HepG2 (cell line): Measurements from ENCODE around the gene SREBF1. TPM values are rescaled to one million over a fixed set of nuclear protein-coding genes. Genes with fewer than 3 reads are reported as not detected.
A peak's percentile ranks its signal among the peaks of the same experiment; 100 is the strongest.

Experiments
- ATAC-seq: fragments of 200-7000 bp; cut with Tn5 transposase; 3 replicates; pipeline ENCODE4 v1.9.1; 2020; ENCODE audit warnings: mild to moderate bottlenecking, moderate library complexity
- BruUV-seq: library from RNA; stranded (reverse); fragments of 400-500 nt; replicated peaks from 2 replicates; lab custom pipeline; 2021; lab: Mats Ljungman, UMichigan
- CTCF ChIA-PET: fragments of 300-600 bp; formaldehyde crosslinking; extraction: SDS; loops from one replicate; lab custom pipeline; 2021; ENCODE audit warnings: low total read pairs, inconsistent platforms, low intra/inter-chr PET ratio; lab: Yijun Ruan, JAX
- POLR2A ChIA-PET: fragments of 350-600 bp; sonication (Branson Sonifier 250); formaldehyde crosslinking; loops from one replicate; lab custom pipeline; 2020; ENCODE audit warnings: antibody characterized with exemption, inconsistent platforms; lab: Yijun Ruan, JAX
- DNase-seq: peaks from one replicate; pipeline ENCODE4 v3.0.0-alpha.2; 2015; ENCODE audit warnings: low spot score
- FAIRE-seq: peaks from 3 replicates; lab custom pipeline; 2011; peaks lifted over from hg19 to GRCh38; lab: Jason Lieb, UNC
- H2AFZ ChIP-seq: one replicate; pipeline ENCODE4 v1.6.1; 2011; ENCODE audit warnings: low read length, inconsistent platforms
- H3K27ac ChIP-seq: fragments of 300-600 bp; 3 replicates; pipeline ENCODE4 v1.8.0; 2011; ENCODE audit warnings: mixed run types, mild to moderate bottlenecking, mixed read lengths, low read length, inconsistent platforms; ENCODE audit not compliant: insufficient read depth; ENCODE audit errors: extremely low read length
- H3K27me3 ChIP-seq, 2 experiments: fragments of 200-600 bp in 1 of 2; 2 replicates in 1 of 2; 3 replicates in 1 of 2; pipeline versions ENCODE4 v1.6.0 to v1.8.0; 2011; ENCODE audit warnings: low read length in 2 of 2, mild to moderate bottlenecking in 2 of 2, moderate library complexity in 2 of 2, inconsistent platforms in 1 of 2; ENCODE audit not compliant: insufficient read depth in 2 of 2, control insufficient read depth in 1 of 2
- H3K36me3 ChIP-seq, 2 experiments: fragments of 200-600 bp in 1 of 2; replicated peaks in 1 of 2; 2 replicates in 1 of 2; 3 replicates in 1 of 2; pipeline versions ENCODE4 v1.5.1 to v1.8.0; 2011; ENCODE audit warnings: low read length in 2 of 2, inconsistent platforms in 1 of 2; ENCODE audit not compliant: insufficient read depth in 2 of 2, control insufficient read depth in 1 of 2
- H3K4me1 ChIP-seq: 2 replicates; pipeline ENCODE4 v1.5.1; 2012; ENCODE audit warnings: low read length, inconsistent platforms; ENCODE audit not compliant: insufficient read depth
- H3K4me2 ChIP-seq: 2 replicates; pipeline ENCODE4 v1.6.0; 2011; ENCODE audit warnings: low read depth, low read length, inconsistent platforms
- H3K4me3 ChIP-seq, 3 experiments: fragments of 200-600 bp in 1 of 3; sonication (generic), shearing (Covaris generic) in 1 of 3; replicated peaks in 1 of 3; 2 replicates each; pipeline ENCODE4 v1.5.1; 2011 to 2016; ENCODE audit warnings: low read length in 3 of 3, inconsistent platforms in 2 of 3, low read depth in 2 of 3, mild to moderate bottlenecking in 2 of 3, control low read depth in 1 of 3, mixed read lengths in 1 of 3; ENCODE audit not compliant: insufficient read depth in 1 of 3
- H3K79me2 ChIP-seq: one replicate; pipeline ENCODE4 v1.6.1; 2011; ENCODE audit warnings: low read length, inconsistent platforms; ENCODE audit not compliant: insufficient read depth
- H3K9ac ChIP-seq: 2 replicates; pipeline ENCODE4 v1.6.0; 2011; ENCODE audit warnings: mild to moderate bottlenecking, low read depth, low read length, inconsistent platforms; ENCODE audit not compliant: insufficient read depth
- H3K9me3 ChIP-seq: 2 replicates; pipeline ENCODE4 v1.5.1; 2012; ENCODE audit warnings: mild to moderate bottlenecking, low read length
- H4K20me1 ChIP-seq: 2 replicates; pipeline ENCODE4 v1.6.0; 2011; ENCODE audit warnings: inconsistent platforms, mild to moderate bottlenecking, low read length, moderate library complexity; ENCODE audit not compliant: insufficient read depth
- AKAP8 ChIP-seq: sonication (generic); formaldehyde crosslinking; IDR thresholded peaks from 2 replicates; pipeline ENCODE4 v1.5.1; 2020; ENCODE audit warnings: mild to moderate bottlenecking, missing genetic modification reagents
- FOXC1 ChIP-seq: sonication (generic); formaldehyde crosslinking; IDR thresholded peaks from 2 replicates; pipeline ENCODE4 v1.8.0; 2022; ENCODE audit warnings: mild to moderate bottlenecking, missing genetic modification reagents, borderline replicate concordance
- KLF16 ChIP-seq, 2 experiments: sonication (generic) in 1 of 2; formaldehyde crosslinking in 1 of 2; IDR thresholded peaks; 2 replicates each; pipeline versions ENCODE4 v1.6.1 to v1.8.0; 2016 to 2023; ENCODE audit warnings: missing genetic modification reagents in 2 of 2, missing compliant biosample characterization in 1 of 2
- NFIC ChIP-seq: IDR thresholded peaks from 2 replicates; pipeline ENCODE4 v1.6.1; 2012; ENCODE audit warnings: mild to moderate bottlenecking, low read length, inconsistent platforms
- PBX3 ChIP-seq: sonication (generic); formaldehyde crosslinking; IDR thresholded peaks from 2 replicates; pipeline ENCODE4 v1.8.1; 2023; ENCODE audit warnings: missing genetic modification reagents, inconsistent platforms, borderline replicate concordance
- ZKSCAN1 ChIP-seq: fragments of 150-350 bp; IDR thresholded peaks from 2 replicates; pipeline ENCODE4 v1.6.1; 2014; ENCODE audit warnings: low read length
- WGBS: methylation state at CpG from one replicate; pipeline ENCODE4 v1.1.6; 2017; ENCODE audit warnings: low lambda C conversion rate; 5-methylcytosine and 5-hydroxymethylcytosine counted together
- in situ Hi-C: cut with HindIII; loops from 2 replicates; pipeline ENCODE4 v1.10.0; 2017; ENCODE audit warnings: low pct_unique_long_range_greater_than_20kb; ENCODE audit not compliant: extremely low pct_ligation_motif_present
- intact Hi-C: fragments of 100-400 bp; cut with micrococcal nuclease; formaldehyde crosslinking; loops from one replicate; pipeline ENCODE4 v1.10.0; 2022; ENCODE audit not compliant: unreplicated experiment
- polyA plus RNA-seq, 8 experiments: library from polyadenylated mRNA; depleted of rRNA in 3 of 8; stranded (reverse) in 7 of 8; unstranded in 1 of 8; fragments of >200 nt; fragmentation: Illumina TruSeq in 4 of 8; extraction: Trizol in 4 of 8; gene quantifications; 2 replicates each; pipeline versions ENCODE4 v1.2.1 to v1.2.3, GENCODE V29; 2011 to 2016; ENCODE audit warnings: low read depth in 4 of 8, missing spikeins in 1 of 8, mixed read lengths in 1 of 8; ENCODE audit not compliant: insufficient read depth in 1 of 8
- total RNA-seq, 5 experiments: library from RNA; depleted of rRNA; stranded (reverse); fragments of >200 nt; fragmentation: Illumina TruSeq; extraction: Trizol; gene quantifications; 2 replicates each; pipeline ENCODE4 v1.2.3, GENCODE V29; 2016; ENCODE audit warnings: low read depth in 1 of 5
- TF ChIP-seq, protein P1 (sequence below): IDR thresholded peaks from 2 replicates; pipeline ENCODE4 v1.6.1; 2016

The SREBF1 gene
- total and polyA plus RNA-seq, 2 of the 13 experiments (the other 11 are each of a cell fraction or from before 2014, with no cell fraction given), result 34.3 to 38.0 TPM

DNA sequence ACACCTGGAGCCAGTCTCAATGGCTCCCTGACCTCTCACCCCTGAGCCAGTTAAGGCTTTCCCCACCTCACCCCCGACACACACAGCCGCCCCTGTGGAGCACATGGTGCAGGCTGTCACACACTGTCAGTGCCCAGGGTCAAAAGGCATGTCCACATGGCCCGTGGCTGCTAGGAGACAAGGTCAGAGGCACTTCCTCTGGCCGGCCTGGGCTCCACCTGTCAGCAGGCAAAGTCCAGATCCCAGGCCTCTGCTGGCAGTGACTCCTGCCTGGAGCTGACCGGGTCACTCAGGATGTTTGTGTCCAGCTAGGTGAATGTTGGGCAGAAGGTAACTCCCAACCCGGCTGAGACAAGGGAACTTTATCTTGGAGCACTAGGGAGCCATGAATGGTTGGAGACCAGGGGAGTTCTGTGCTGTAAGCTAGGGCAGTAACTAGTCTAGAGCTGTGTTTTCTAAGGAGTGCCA is 6.0 kb downstream of the SREBF1 start (continued):
- peak; percentile 86 for TF ChIP-seq FOXC1
- no peak for TF ChIP-seq PBX3 (CRISPR knock-in tag)

- intact Hi-C loops, result no loop called here
- peak overlapping the region; percentile 48 for H3K4me2 ChIP-seq
- TF ChIP-seq AKAP8 (CRISPR knock-in tag), result 0 out of 2 replicates have a peak, but pooled peaks have one; percentile 5
- TF ChIP-seq KLF16 (CRISPR knock-in tag; IDR thresholded peaks at IDR 0.05), result no peak
- no peak for TF ChIP-seq NFIC
- peak; percentile 72; the same call in 1 of the 2 replicates for TF ChIP-seq ZKSCAN1
- TF ChIP-seq, protein P1, sequence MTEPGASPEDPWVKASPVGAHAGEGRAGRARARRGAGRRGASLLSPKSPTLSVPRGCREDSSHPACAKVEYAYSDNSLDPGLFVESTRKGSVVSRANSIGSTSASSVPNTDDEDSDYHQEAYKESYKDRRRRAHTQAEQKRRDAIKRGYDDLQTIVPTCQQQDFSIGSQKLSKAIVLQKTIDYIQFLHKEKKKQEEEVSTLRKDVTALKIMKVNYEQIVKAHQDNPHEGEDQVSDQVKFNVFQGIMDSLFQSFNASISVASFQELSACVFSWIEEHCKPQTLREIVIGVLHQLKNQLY (CRISPR knock-in tag), result no peak
- no peak overlapping the region for H2AFZ ChIP-seq
- DNase-seq (no peak), ATAC-seq (no peak), FAIRE-seq (no peak)
- no peaks in the 10 kb centered on the region for H3K9me3 ChIP-seq
- peak overlapping the region; percentile 75 for H3K27ac ChIP-seq
- H3K79me2 ChIP-seq, result peaks cover 90% of the 10 kb centered on the region
- peaks cover 96% of the 10 kb centered on the region for H3K4me1 ChIP-seq
- 58% methylated on average over 2 of the region's 2 CpGs for WGBS
- peak overlapping the region in 1 of 3 experiments; percentile 21; a peak in 1 of 6 replicates for H3K4me3 ChIP-seq
- in situ Hi-C loops, result no loop called here
- peaks cover 12 to 44% of the 10 kb centered on the region in 2 experiments for H3K36me3 ChIP-seq
- BruUV-seq, result no TSS peak
- peaks cover 61% of the 10 kb centered on the region; the same call in 1 of the 2 replicates for H4K20me1 ChIP-seq
- H3K9ac ChIP-seq, result no peak overlapping the region; the same call in 1 of the 2 replicates
- H3K27me3 ChIP-seq, result no peaks in the 10 kb centered on the region
- CTCF ChIA-PET, result no interaction called here
- POLR2A ChIA-PET, result interaction anchor here (1.0 to 1.9 kb wide), 4 partner anchors 8 to 11 kb away, joined by 3 to 12 read pairs (median 6); no protein-coding TSS in a partner anchor
These were observed 6.6 kb downstream of the SREBF1 start for GRCh38 chr17:17830269-17830567.
